Gastrocnemius medialis (tissue), 4 donors: ENCODE measurements around the gene SLC16A3. TPM values are rescaled to one million over a fixed set of nuclear protein-coding genes. Genes with fewer than 3 reads are reported as not detected.
"Not testable (repeated sequence)": the region's sequence is repeated elsewhere in the genome, so short reads cannot be mapped to it uniquely, and the experiment has no call there.

Experiments
- ATAC-seq, 2 donors: fragments of 150-250 bp; one replicate each; pipeline ENCODE4 v1.9.1; 2016
- DNase-seq, 2 donors: peaks; one replicate each; pipeline ENCODE4 v3.0.0-alpha.2; 2019
- H3K27ac ChIP-seq, 4 donors: fragments of 200-600 bp; sonication (generic); 1 replicate in 1 of 4; 2 replicates in 3 of 4; pipeline ENCODE4 v1.5.1; 2016 to 2018; ENCODE audit warnings: mild to moderate bottlenecking in 2 of 4, moderate library complexity in 1 of 4
- H3K27me3 ChIP-seq, 3 donors: fragments of 200-600 bp; sonication (generic) in 2 of 3; 1 replicate in 1 of 3; 2 replicates in 2 of 3; pipeline versions ENCODE4 v1.5.1 to v1.6.0; 2016 to 2019; ENCODE audit warnings: mild to moderate bottlenecking in 1 of 3, moderate library complexity in 1 of 3
- H3K36me3 ChIP-seq, 2 donors: fragments of 200-600 bp; sonication (generic) in 1 of 2; one replicate each; pipeline ENCODE4 v1.5.1; 2017 to 2018
- H3K4me1 ChIP-seq, 2 donors: fragments of 200-600 bp; sonication (generic) in 1 of 2; one replicate each; pipeline ENCODE4 v1.5.1; 2016 to 2017; ENCODE audit warnings: mild to moderate bottlenecking in 2 of 2
- H3K4me3 ChIP-seq, 4 donors: fragments of 200-600 bp; sonication (generic) in 3 of 4; 1 replicate in 1 of 4; 2 replicates in 3 of 4; pipeline ENCODE4 v1.5.1; 2016 to 2019; ENCODE audit warnings: mild to moderate bottlenecking in 2 of 4
- H3K9me3 ChIP-seq, 3 donors: fragments of 200-600 bp; sonication (generic) in 2 of 3; 1 replicate in 1 of 3; 2 replicates in 2 of 3; pipeline ENCODE4 v1.5.1; 2016 to 2019
- CTCF ChIP-seq, 5 experiments: fragments of 450-650 bp in 3 of 5; fragments of 200-600 bp in 2 of 5; sonication (generic) in 2 of 5; IDR thresholded peaks in 4 of 5; conservative IDR thresholded peaks in 1 of 5; 1 replicate in 4 of 5; 2 replicates in 1 of 5; pipeline ENCODE4 v1.5.1; 2016 to 2019; ENCODE audit warnings: antibody characterized with exemption in 5 of 5, mild to moderate bottlenecking in 3 of 5, moderate library complexity in 3 of 5
- POLR2A ChIP-seq, 2 donors: fragments of 450-650 bp; IDR thresholded peaks; one replicate each; pipeline ENCODE4 v1.6.1; 2017; ENCODE audit warnings: antibody characterized with exemption in 2 of 2, mild to moderate bottlenecking in 2 of 2, moderate library complexity in 2 of 2
- in situ Hi-C, 4 donors: fragments of 200-750 bp; cut with MboI; loops; one replicate each; pipeline versions ENCODE4 v1.15.0 to v1.8.0; 2017; ENCODE audit warnings: low sequenced_read_pairs in 4 of 4
- intact Hi-C: fragments of 100-400 bp; cut with DNase I; formaldehyde crosslinking; loops from one replicate; pipeline ENCODE4 v1.15.1; 2023; ENCODE audit warnings: low total_unique reads
- total RNA-seq, 4 donors: library from RNA; depleted of rRNA; stranded (reverse); fragments of >200 nt; gene quantifications; one replicate each; pipeline versions ENCODE4 v1.1.0 to v1.2.3, GENCODE V29; 2016

SLC16A3 gene
- total RNA-seq, 4 donors from 2014 or later, result 46.0 to 173 (median 126) TPM

GRCh38 chr17:82184761-82185160 lies 44.1 kb upstream of the SLC16A3 start:
- Histone ChIP-seq H3K36me3 (peaks cover 0 to 21% of the 10 kb centered on the region in 2 donors), H3K4me1 (no peaks in the 10 kb centered on the region), H3K4me3 (no peak overlapping the region), H3K9me3 (no peaks in the 10 kb centered on the region), H3K27ac (no peak overlapping the region), H3K27me3 (no peaks in the 10 kb centered on the region)
- in situ Hi-C loops (no loop called here), intact Hi-C loops (no loop called here)
- no peak for TF ChIP-seq CTCF (IDR thresholded peaks at IDR 0.05 in 4 of 5, conservative IDR thresholded peaks at IDR 0.05 in 1 of 5)
- no peak for TF ChIP-seq POLR2A (IDR thresholded peaks at IDR 0.05)
- DNase-seq (no peak), ATAC-seq (no peak)

GRCh38 chr17:82186221-82186620 lies 42.6 kb upstream of the SLC16A3 start:
- Histone ChIP-seq H3K4me3 (no peak overlapping the region), H3K36me3 (peaks cover 0 to 16% of the 10 kb centered on the region in 2 donors), H3K9me3 (no peaks in the 10 kb centered on the region), H3K27me3 (no peaks in the 10 kb centered on the region), H3K4me1 (no peaks in the 10 kb centered on the region), H3K27ac (no peak overlapping the region)
- ATAC-seq, result no peak
- TF ChIP-seq CTCF (IDR thresholded peaks at IDR 0.05 in 4 of 5, conservative IDR thresholded peaks at IDR 0.05 in 1 of 5), result no peak
- TF ChIP-seq POLR2A (IDR thresholded peaks at IDR 0.05), result no peak
- DNase-seq, result no peak
- intact Hi-C loops (no loop called here), in situ Hi-C loops (no loop called here)

GRCh38 chr17:82187500-82187899 lies 41.3 kb upstream of the SLC16A3 start:
- Histone ChIP-seq H3K27me3 (no peaks in the 10 kb centered on the region), H3K4me1 (no peaks in the 10 kb centered on the region), H3K4me3 (no peak overlapping the region), H3K9me3 (no peaks in the 10 kb centered on the region), H3K36me3 (peaks cover 0 to 16% of the 10 kb centered on the region in 2 donors), H3K27ac (no peak overlapping the region)
- no peak for TF ChIP-seq CTCF (IDR thresholded peaks at IDR 0.05 in 4 of 5, conservative IDR thresholded peaks at IDR 0.05 in 1 of 5)
- no peak for TF ChIP-seq POLR2A (IDR thresholded peaks at IDR 0.05)
- in situ Hi-C loops, result no loop called here
- DNase-seq (no peak), ATAC-seq (no peak)
- intact Hi-C loops, result no loop called here

GRCh38 chr17:82188001-82188961 lies 40.6 kb upstream of the SLC16A3 start:
- no peak for DNase-seq
- H3K27me3 ChIP-seq, result no peaks in the 10 kb centered on the region
- intact Hi-C loops (no loop called here), in situ Hi-C loops (no loop called here)
- no peaks in the 10 kb centered on the region for H3K9me3 ChIP-seq
- ATAC-seq, result no peak
- peaks cover 0 to 13% of the 10 kb centered on the region in 2 donors for H3K36me3 ChIP-seq
- H3K4me1 ChIP-seq, result no peaks in the 10 kb centered on the region
- no peak overlapping the region for H3K4me3 ChIP-seq
- no peak for TF ChIP-seq POLR2A (IDR thresholded peaks at IDR 0.05)
- TF ChIP-seq CTCF (IDR thresholded peaks at IDR 0.05 in 4 of 5, conservative IDR thresholded peaks at IDR 0.05 in 1 of 5), result no peak
- H3K27ac ChIP-seq, result no peak overlapping the region

GRCh38 chr17:82193050-82193449 lies 35.8 kb upstream of the SLC16A3 start:
- intact Hi-C loops, result loop anchor here (10.0 kb wide), 1 partner anchor 1888 kb away; no protein-coding TSS in a partner anchor
- peaks cover 0 to 35% of the 10 kb centered on the region in 2 donors for H3K36me3 ChIP-seq
- in situ Hi-C loops, DNase-seq, H3K27ac ChIP-seq, H3K9me3 ChIP-seq, H3K4me1 ChIP-seq, ATAC-seq, H3K4me3 ChIP-seq, H3K27me3 ChIP-seq: not testable (repeated sequence)
